H1 (cell line): ENCODE data around the gene VTN. TPM values are rescaled to one million over a fixed set of nuclear protein-coding genes. Genes with fewer than 3 reads are reported as not detected.

ENCODE experiments used
- CTCF ChIA-PET: fragments of 300-600 bp; sonication (Branson Sonifier 250); formaldehyde crosslinking; loops from one replicate; lab custom pipeline; 2021; ENCODE audit not compliant: partially characterized antibody; lab: Charles Lee
- POLR2A ChIA-PET: fragments of 300-600 bp; sonication (Branson Sonifier 250); formaldehyde crosslinking; loops from one replicate; lab custom pipeline; 2021; ENCODE audit warnings: inconsistent platforms; ENCODE audit not compliant: partially characterized antibody; lab: Charles Lee
- DNase-seq, 2 experiments: peaks; one replicate each; pipeline versions ENCODE4 v3.0.0 to v3.0.0-alpha.2; 2010 to 2022; ENCODE audit warnings: low spot score in 2 of 2, low read depth in 1 of 2, mixed read lengths in 1 of 2
- FAIRE-seq: peaks from 2 replicates; lab custom pipeline; 2011; peaks lifted over from hg19 to GRCh38; lab: Jason Lieb, UNC
- H2AFZ ChIP-seq: 2 replicates; pipeline ENCODE4 v1.8.1; 2012; ENCODE audit warnings: low read length, inconsistent platforms
- H2AK5ac ChIP-seq: 2 replicates; pipeline ENCODE4 v1.6.1; 2013; ENCODE audit warnings: low read depth, low read length
- H2BK120ac ChIP-seq: replicated peaks from 2 replicates; pipeline ENCODE3; 2013; ENCODE audit warnings: low read depth, low read length, inconsistent platforms
- H2BK12ac ChIP-seq: 2 replicates; pipeline ENCODE4 v1.6.1; 2013; ENCODE audit warnings: low read depth, low read length
- H2BK15ac ChIP-seq: 2 replicates; pipeline ENCODE4 v1.6.1; 2013; ENCODE audit warnings: low read length
- H2BK20ac ChIP-seq: 2 replicates; pipeline ENCODE4 v1.6.1; 2013; ENCODE audit warnings: low read length
- H2BK5ac ChIP-seq: 2 replicates; pipeline ENCODE4 v1.6.1; 2013; ENCODE audit warnings: low read depth, low read length
- H3K14ac ChIP-seq: 2 replicates; pipeline ENCODE4 v1.6.1; 2013; ENCODE audit warnings: inconsistent platforms; ENCODE audit not compliant: insufficient read length
- H3K18ac ChIP-seq: 2 replicates; pipeline ENCODE4 v1.6.1; 2013; ENCODE audit warnings: low read length; ENCODE audit errors: extremely low read depth
- H3K23ac ChIP-seq: 2 replicates; pipeline ENCODE4 v1.6.1; 2013; ENCODE audit warnings: inconsistent platforms; ENCODE audit not compliant: insufficient read length
- H3K23me2 ChIP-seq: 2 replicates; pipeline ENCODE4 v1.6.1; 2013; ENCODE audit warnings: low read depth, low read length
- H3K27ac ChIP-seq: 2 replicates; pipeline ENCODE4 v1.6.1; 2011; ENCODE audit warnings: low read depth, low read length, inconsistent platforms
- H3K27me3 ChIP-seq, 4 experiments: replicated peaks in 1 of 4; 1 replicate in 1 of 4; 2 replicates in 3 of 4; pipeline versions ENCODE4 v1.6.1 to v1.8.1; 2011 to 2013; ENCODE audit warnings: low read length in 3 of 4, mild to moderate bottlenecking in 3 of 4, inconsistent platforms in 2 of 4, mixed read lengths in 2 of 4, moderate library complexity in 1 of 4; ENCODE audit not compliant: control insufficient read depth in 3 of 4, insufficient read depth in 3 of 4; ENCODE audit errors: extremely low read depth in 1 of 4
- H3K36me3 ChIP-seq, 4 experiments: 2 replicates each; pipeline versions ENCODE4 v1.6.1 to v1.8.1; 2011 to 2013; ENCODE audit warnings: mild to moderate bottlenecking in 4 of 4, low read length in 3 of 4, moderate library complexity in 2 of 4, control low read depth in 1 of 4, inconsistent platforms in 1 of 4; ENCODE audit not compliant: insufficient read depth in 4 of 4, control insufficient read depth in 2 of 4
- H3K4ac ChIP-seq: replicated peaks from 2 replicates; pipeline ENCODE3; 2013; ENCODE audit warnings: low read length, low read depth, mixed read lengths, inconsistent platforms; ENCODE audit not compliant: insufficient read length
- H3K4me1 ChIP-seq, 4 experiments: replicated peaks in 1 of 4; 1 replicate in 1 of 4; 2 replicates in 3 of 4; pipeline versions ENCODE4 v1.6.1 to v1.8.1; 2011 to 2013; ENCODE audit warnings: low read length in 3 of 4, inconsistent platforms in 2 of 4, mixed read lengths in 1 of 4; ENCODE audit not compliant: insufficient read depth in 4 of 4, control insufficient read depth in 3 of 4
- H3K4me2 ChIP-seq, 2 experiments: 2 replicates each; pipeline versions ENCODE4 v1.6.1 to v1.8.1; 2011 to 2013; ENCODE audit warnings: low read depth in 2 of 2, low read length in 2 of 2, control low read depth in 1 of 2, inconsistent platforms in 1 of 2, mild to moderate bottlenecking in 1 of 2; ENCODE audit not compliant: insufficient read depth in 1 of 2
- H3K4me3 ChIP-seq, 4 experiments: fragments of 200-600, 300-600 bp in 1 of 4; sonication (generic), shearing (Covaris generic), sonication (Bioruptor Twin) in 1 of 4; 2 replicates each; pipeline versions ENCODE4 v1.5.1 to v1.8.1; 2011 to 2016; ENCODE audit warnings: low read length in 4 of 4, low read depth in 3 of 4, control low read depth in 2 of 4, inconsistent platforms in 2 of 4, mild to moderate bottlenecking in 2 of 4, mixed read lengths in 1 of 4, moderate library complexity in 1 of 4; ENCODE audit not compliant: insufficient read depth in 2 of 4; ENCODE audit errors: extremely low read depth in 1 of 4
- H3K56ac ChIP-seq: replicated peaks from 2 replicates; pipeline ENCODE3; 2013; ENCODE audit warnings: low read depth, mild to moderate bottlenecking, mixed read lengths, low read length, inconsistent platforms; ENCODE audit not compliant: insufficient read length
- H3K79me1 ChIP-seq: 2 replicates; pipeline ENCODE4 v1.6.1; 2013; ENCODE audit warnings: low read depth, low read length, control low read depth
- H3K79me2 ChIP-seq, 2 experiments: 2 replicates each; pipeline versions ENCODE4 v1.6.1 to v1.8.1; 2012 to 2013; ENCODE audit warnings: low read length in 2 of 2, mild to moderate bottlenecking in 2 of 2, inconsistent platforms in 1 of 2; ENCODE audit not compliant: insufficient read depth in 2 of 2, control insufficient read depth in 1 of 2
- H3K9ac ChIP-seq, 4 experiments: replicated peaks in 1 of 4; 1 replicate in 1 of 4; 2 replicates in 3 of 4; pipeline versions ENCODE4 v1.6.1 to v1.8.1; 2011 to 2013; ENCODE audit warnings: low read depth in 3 of 4, low read length in 3 of 4, control low read depth in 2 of 4, mild to moderate bottlenecking in 2 of 4, moderate library complexity in 2 of 4, inconsistent platforms in 1 of 4; ENCODE audit errors: extremely low read depth in 1 of 4
- H3K9me3 ChIP-seq, 2 experiments: 2 replicates each; pipeline versions ENCODE4 v1.6.1 to v1.8.1; 2012 to 2013; ENCODE audit warnings: mild to moderate bottlenecking in 2 of 2, moderate library complexity in 2 of 2, control low read depth in 1 of 2, inconsistent platforms in 1 of 2, low read depth in 1 of 2, low read length in 1 of 2, mixed read lengths in 1 of 2; ENCODE audit not compliant: insufficient read depth in 2 of 2
- H4K20me1 ChIP-seq, 2 experiments: replicated peaks in 1 of 2; 2 replicates each; pipeline versions ENCODE3 to v1.8.1; 2011 to 2013; ENCODE audit warnings: inconsistent platforms in 2 of 2, low read length in 2 of 2, mild to moderate bottlenecking in 1 of 2; ENCODE audit not compliant: insufficient read depth in 2 of 2, control insufficient read depth in 1 of 2
- H4K5ac ChIP-seq: 2 replicates; pipeline ENCODE4 v1.6.1; 2013; ENCODE audit warnings: low read length, low read depth, mixed read lengths, inconsistent platforms; ENCODE audit not compliant: insufficient read length
- H4K8ac ChIP-seq: 2 replicates; pipeline ENCODE4 v1.8.0; 2013; ENCODE audit warnings: mild to moderate bottlenecking, moderate library complexity, low read length, inconsistent platforms; ENCODE audit not compliant: insufficient read depth; ENCODE audit errors: extremely low read depth
- H4K91ac ChIP-seq: replicated peaks from 2 replicates; pipeline ENCODE3; 2013; ENCODE audit warnings: low read length, mixed read lengths, inconsistent platforms; ENCODE audit not compliant: insufficient read length
- CHD1 ChIP-seq: IDR thresholded peaks from 2 replicates; pipeline ENCODE4 v1.6.1; 2012; ENCODE audit warnings: low read depth, low read length, improper control_type of control experiment
- EGR1 ChIP-seq: IDR thresholded peaks from 2 replicates; pipeline ENCODE4 v1.6.1; 2011; ENCODE audit warnings: low read depth, low read length, borderline replicate concordance
- HDAC2 ChIP-seq, 2 experiments: fragments of 300-600 bp in 1 of 2; sonication (generic) in 1 of 2; IDR thresholded peaks; 2 replicates each; pipeline ENCODE4 v1.6.1; 2011 to 2012; ENCODE audit warnings: low read depth in 2 of 2, low read length in 2 of 2, mild to moderate bottlenecking in 2 of 2, moderate library complexity in 2 of 2, borderline replicate concordance in 1 of 2, inconsistent platforms in 1 of 2
- KDM1A ChIP-seq: fragments of 200-600, 300-600 bp; sonication (generic); IDR thresholded peaks from 2 replicates; pipeline ENCODE4 v1.7.1; 2016; ENCODE audit warnings: mild to moderate bottlenecking, low read length, borderline replicate concordance
- NANOG ChIP-seq: IDR thresholded peaks from 2 replicates; pipeline ENCODE4 v1.6.1; 2011; ENCODE audit warnings: low read length, low read depth, mild to moderate bottlenecking, inconsistent platforms; ENCODE audit not compliant: insufficient read depth, poor library complexity, severe bottlenecking
- SIN3A ChIP-seq, 2 experiments: IDR thresholded peaks in 1 of 2; conservative IDR thresholded peaks in 1 of 2; 2 replicates each; pipeline ENCODE4 v1.6.1; 2011 to 2012; ENCODE audit warnings: low read length in 2 of 2, improper control_type of control experiment in 1 of 2, low read depth in 1 of 2, mild to moderate bottlenecking in 1 of 2
- SIRT6 ChIP-seq: IDR thresholded peaks from one replicate; pipeline ENCODE4 v1.7.1; 2012; ENCODE audit warnings: low read length, inconsistent platforms
- SIX5 ChIP-seq: IDR thresholded peaks from 2 replicates; pipeline ENCODE4 v1.6.1; 2011; ENCODE audit warnings: mild to moderate bottlenecking, low read depth, low read length
- TEAD4 ChIP-seq: IDR thresholded peaks from 2 replicates; pipeline ENCODE4 v1.6.1; 2012; ENCODE audit warnings: low read depth, low read length, inconsistent platforms, mixed read lengths
- WGBS, 2 experiments: shearing (Covaris generic) in 1 of 2; methylation state at CpG; one replicate each; pipeline versions ENCODE4 v1.1.6 to v1.1.7; 2013 to 2015; ENCODE audit warnings: low lambda C conversion rate in 2 of 2, mixed read lengths in 2 of 2, inconsistent platforms in 1 of 2, low coverage in 1 of 2, missing lambda C conversion rate in 1 of 2; ENCODE audit not compliant: insufficient replicate concordance in 2 of 2, insufficient coverage in 1 of 2, insufficient read length in 1 of 2; ENCODE audit errors: extremely low coverage in 1 of 2, missing lambda C conversion rate in 1 of 2; 5-methylcytosine and 5-hydroxymethylcytosine counted together
- polyA plus RNA-seq, 7 experiments: library from polyadenylated mRNA; depleted of rRNA in 3 of 7; stranded (reverse) in 5 of 7; unstranded in 2 of 7; fragments of >200 nt in 5 of 7; fragments of 200-250 nt in 2 of 7; gene quantifications; 1 replicate in 5 of 7; 2 replicates in 1 of 7; 4 replicates in 1 of 7; pipeline versions ENCODE4 v1.2.1 to v1.2.3, GENCODE V29; 2011 to 2013; ENCODE audit warnings: missing spikeins in 2 of 7, mixed read lengths in 2 of 7
- total RNA-seq: library from RNA; stranded (reverse); fragmentation: NEBNext Ultra II Directional; extraction: Animal tissue kit (Norgen Biotek cat#: 25700); gene quantifications from 2 replicates; pipeline ENCODE4 v1.2.1, GENCODE V29; 2021
- TF ChIP-seq, protein P1 (sequence below): IDR thresholded peaks from 2 replicates; pipeline ENCODE4 v1.6.1; 2012; ENCODE audit warnings: low read length, inconsistent platforms

The VTN gene
- total and polyA plus RNA-seq, 2 of the 8 experiments (the other 6 are each of a cell fraction or from before 2014, with no cell fraction given): 0.18 TPM; not detected in 1

DNA sequence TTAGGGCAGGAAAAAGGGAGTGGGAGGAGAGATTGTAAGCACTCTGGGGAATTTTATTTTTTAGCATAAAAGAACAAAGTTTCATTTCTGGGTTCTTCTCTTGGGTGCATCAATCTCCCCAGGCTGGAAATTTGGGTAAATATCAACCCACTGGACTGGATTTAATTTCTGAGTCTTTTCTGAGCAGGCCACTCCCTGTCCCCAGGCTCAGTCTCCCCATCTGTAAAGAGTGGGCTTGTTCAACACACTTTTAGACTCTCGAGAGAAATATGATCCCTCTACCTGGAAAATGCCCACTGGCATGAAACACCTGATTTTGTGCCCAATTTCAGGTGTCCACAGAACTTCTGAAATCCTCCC lies 617 bp upstream of the VTN start:
- no peak for FAIRE-seq
- Histone ChIP-seq H4K8ac (no peak overlapping the region), H3K79me2 (no peaks in the 10 kb centered on the region), H3K27ac (no peak overlapping the region), H2AK5ac (no peak overlapping the region), H3K56ac (no peak overlapping the region), H3K9me3 (no peaks in the 10 kb centered on the region), H3K36me3 (no peaks in the 10 kb centered on the region), H2BK12ac (no peak overlapping the region), H3K4ac (no peak overlapping the region), H3K14ac (no peak overlapping the region), H2BK15ac (no peak overlapping the region), H2BK5ac (no peak overlapping the region), H4K20me1 (peaks cover 2 to 12% of the 10 kb centered on the region in 2 experiments), H3K23ac (no peak overlapping the region), H4K5ac (no peak overlapping the region), H2BK120ac (no peak overlapping the region), H4K91ac (no peak overlapping the region), H3K4me2 (peak overlapping the region; percentile 62 to 89), H3K9ac (no peak overlapping the region), H2BK20ac (no peak overlapping the region), H3K27me3 (peaks cover 9 to 19% (median 19%) of the 10 kb centered on the region in 4 experiments), H3K4me1 (peaks cover 3 to 16% (median 9%) of the 10 kb centered on the region in 4 experiments; a peak in 6 of 7 replicates), H2AFZ (no peak overlapping the region), H3K23me2 (peaks cover 16% of the 10 kb centered on the region; the same call in 1 of the 2 replicates), H3K18ac (no peak overlapping the region), H3K4me3 (peak overlapping the region in 3 of 4 experiments; percentile 19 to 79 (median 34); a peak in 4 of 8 replicates), H3K79me1 (no peaks in the 10 kb centered on the region; the same call in 1 of the 2 replicates)
- DNase-seq: no peak
- POLR2A ChIA-PET: interaction anchor here (0.6 to 12.7 kb wide), 6 partner anchors 11 to 38 kb away, joined by 3 to 103 read pairs (median 4); partner anchors contain the start of gene POLDIP2
- WGBS, 2 experiments: 81% methylated on average over 1 of the region's 1 CpG; no CpG with 5 or more reads in 1 of the 2 experiments
- CTCF ChIA-PET: interaction anchor here (0.8 to 4.6 kb wide), 13 partner anchors 8 to 486 kb away, joined by 3 to 20 read pairs (median 4); partner anchors contain the start of genes IFT20, POLDIP2, SLC13A2 and SLC46A1
- no peak for TF ChIP-seq SIN3A (conservative IDR thresholded peaks at IDR 0.05 in 1 of 2, IDR thresholded peaks at IDR 0.05 in 1 of 2; ENCODE audit: low read depth in 1 of 2, low read length in 2 of 2)
- TF ChIP-seq SIX5: no peak
- no peak for TF ChIP-seq TEAD4
- TF ChIP-seq, protein P1, sequence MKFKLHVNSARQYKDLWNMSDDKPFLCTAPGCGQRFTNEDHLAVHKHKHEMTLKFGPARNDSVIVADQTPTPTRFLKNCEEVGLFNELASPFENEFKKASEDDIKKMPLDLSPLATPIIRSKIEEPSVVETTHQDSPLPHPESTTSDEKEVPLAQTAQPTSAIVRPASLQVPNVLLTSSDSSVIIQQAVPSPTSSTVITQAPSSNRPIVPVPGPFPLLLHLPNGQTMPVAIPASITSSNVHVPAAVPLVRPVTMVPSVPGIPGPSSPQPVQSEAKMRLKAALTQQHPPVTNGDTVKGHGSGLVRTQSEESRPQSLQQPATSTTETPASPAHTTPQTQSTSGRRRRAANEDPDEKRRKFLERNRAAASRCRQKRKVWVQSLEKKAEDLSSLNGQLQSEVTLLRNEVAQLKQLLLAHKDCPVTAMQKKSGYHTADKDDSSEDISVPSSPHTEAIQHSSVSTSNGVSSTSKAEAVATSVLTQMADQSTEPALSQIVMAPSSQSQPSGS: no peak
- TF ChIP-seq CHD1: no peak
- TF ChIP-seq KDM1A: no peak
- TF ChIP-seq EGR1: no peak
- no peak for TF ChIP-seq HDAC2 (IDR thresholded peaks at IDR 0.05; ENCODE audit: borderline replicate concordance in 1 of 2, low read depth in 2 of 2, low read length in 2 of 2)
- no peak for TF ChIP-seq NANOG
- TF ChIP-seq SIRT6: no peak
